Neural cell (in vitro differentiated cells): ENCODE results near the gene SUMO4. TPM values are rescaled to one million over a fixed set of nuclear protein-coding genes. Genes with fewer than 3 reads are reported as not detected.

Experiments
- H2AFZ ChIP-seq: fragments of 200-600, 300-800 bp; sonication (generic), shearing (Covaris generic); 2 replicates; pipeline ENCODE4 v1.6.0; 2014; ENCODE audit warnings: low read depth, mild to moderate bottlenecking, antibody characterized with exemption, low read length, moderate library complexity
- H3F3A ChIP-seq: fragments of 200-600 bp; shearing (Covaris generic); 2 replicates; pipeline ENCODE4 v1.6.1; 2016; ENCODE audit warnings: mild to moderate bottlenecking, moderate library complexity, mixed read lengths, antibody characterized with exemption, low read length; ENCODE audit not compliant: insufficient read depth, poor library complexity, severe bottlenecking
- H3K27ac ChIP-seq: fragments of 200-600, 300-800 bp; sonication (generic), shearing (Covaris generic); 2 replicates; pipeline ENCODE4 v1.5.1; 2014; ENCODE audit warnings: mild to moderate bottlenecking, low read length, moderate library complexity
- H3K27me3 ChIP-seq: fragments of 300-800, 200-600 bp; sonication (generic), shearing (Covaris generic); 2 replicates; pipeline ENCODE4 v1.6.0; 2014; ENCODE audit warnings: mild to moderate bottlenecking, low read depth, low read length, moderate library complexity; ENCODE audit not compliant: insufficient read depth
- H3K36me3 ChIP-seq: fragments of 300-800, 200-600 bp; sonication (generic), shearing (Covaris generic); 2 replicates; pipeline ENCODE4 v1.5.1; 2014; ENCODE audit warnings: mild to moderate bottlenecking, antibody characterized with exemption, low read length, moderate library complexity; ENCODE audit not compliant: insufficient read depth
- H3K4me2 ChIP-seq: fragments of 300-800, 200-600 bp; sonication (generic), shearing (Covaris generic); 2 replicates; pipeline ENCODE4 v1.6.0; 2014; ENCODE audit warnings: mild to moderate bottlenecking, low read length
- H3K4me3 ChIP-seq: fragments of 300-800, 200-600 bp; sonication (generic), shearing (Covaris generic); 2 replicates; pipeline ENCODE4 v1.5.1; 2014; ENCODE audit warnings: mild to moderate bottlenecking, low read length, moderate library complexity
- H3K79me2 ChIP-seq: fragments of 200-600 bp; shearing (Covaris generic); replicated peaks from 2 replicates; pipeline ENCODE4 v1.6.0; 2014; ENCODE audit warnings: mild to moderate bottlenecking, low read length, moderate library complexity; ENCODE audit not compliant: insufficient read depth
- H3K9ac ChIP-seq: fragments of 300-800, 200-600 bp; sonication (generic), shearing (Covaris generic); 2 replicates; pipeline ENCODE4 v1.6.1; 2016; ENCODE audit warnings: mild to moderate bottlenecking, low read length, mixed read lengths
- H3K9me2 ChIP-seq: fragments of 200-600 bp; shearing (Covaris generic); 2 replicates; pipeline ENCODE4 v1.6.1; 2016; ENCODE audit warnings: mild to moderate bottlenecking, low read length, mixed read lengths; ENCODE audit not compliant: insufficient read depth
- H3K9me3 ChIP-seq: fragments of 200-600, 300-800 bp; sonication (generic), shearing (Covaris generic); 2 replicates; pipeline ENCODE4 v1.6.1; 2016; ENCODE audit warnings: mild to moderate bottlenecking, mixed run types, low read length, moderate library complexity, mixed read lengths
- H4K20me1 ChIP-seq: fragments of 200-600 bp; shearing (Covaris generic); 2 replicates; pipeline ENCODE4 v1.6.1; 2016; ENCODE audit warnings: mild to moderate bottlenecking, mixed run types; ENCODE audit not compliant: insufficient read depth
- EP300 ChIP-seq: fragments of 450-650 bp; conservative IDR thresholded peaks from 2 replicates; pipeline ENCODE4 v1.6.1; 2014; ENCODE audit warnings: antibody characterized with exemption, mild to moderate bottlenecking, moderate library complexity; ENCODE audit not compliant: poor library complexity, severe bottlenecking
- EZH2 ChIP-seq: fragments of 200-600, 300-800 bp; shearing (Covaris generic), sonication (generic); IDR thresholded peaks from 2 replicates; pipeline ENCODE4 v1.6.1; 2014; ENCODE audit warnings: antibody characterized with exemption, low read length, borderline replicate concordance, mild to moderate bottlenecking; ENCODE audit not compliant: insufficient read depth, poor library complexity, severe bottlenecking
- MXI1 ChIP-seq: fragments of 450-650 bp; conservative IDR thresholded peaks from 2 replicates; pipeline ENCODE4 v1.6.1; 2014; ENCODE audit warnings: antibody characterized with exemption, mild to moderate bottlenecking; ENCODE audit not compliant: poor library complexity, severe bottlenecking
- POLR2AphosphoS5 ChIP-seq: IDR thresholded peaks from 2 replicates; pipeline ENCODE4 v1.6.1; 2012
- RAD21 ChIP-seq: fragments of 450-650 bp; conservative IDR thresholded peaks from 2 replicates; pipeline ENCODE4 v1.6.1; 2014; ENCODE audit warnings: antibody characterized with exemption, mild to moderate bottlenecking, moderate library complexity
- SMC3 ChIP-seq: fragments of 450-650 bp; conservative IDR thresholded peaks from 2 replicates; pipeline ENCODE4 v1.6.1; 2014; ENCODE audit warnings: antibody characterized with exemption, mild to moderate bottlenecking, moderate library complexity; ENCODE audit not compliant: poor library complexity
- TAF1 ChIP-seq: IDR thresholded peaks from 2 replicates; pipeline ENCODE4 v1.6.1; 2012; ENCODE audit warnings: low read depth
- polyA plus RNA-seq: library from polyadenylated mRNA; depleted of rRNA; stranded (reverse); fragments of >200 nt; gene quantifications from 2 replicates; pipeline ENCODE4 v1.2.3, GENCODE V29; 2014
- TF ChIP-seq, protein P1 (sequence below): IDR thresholded peaks from 2 replicates; pipeline ENCODE4 v1.6.1; 2012; ENCODE audit warnings: borderline replicate concordance
- TF ChIP-seq, protein P2 (sequence below): fragments of 450-650 bp; IDR thresholded peaks from 2 replicates; pipeline ENCODE4 v1.5.1; 2014; ENCODE audit warnings: antibody characterized with exemption, mild to moderate bottlenecking, moderate library complexity; ENCODE audit not compliant: poor library complexity, severe bottlenecking

Gene SUMO4
- polyA plus RNA-seq, 1 donor from 2014 or later, result not detected

DNA sequence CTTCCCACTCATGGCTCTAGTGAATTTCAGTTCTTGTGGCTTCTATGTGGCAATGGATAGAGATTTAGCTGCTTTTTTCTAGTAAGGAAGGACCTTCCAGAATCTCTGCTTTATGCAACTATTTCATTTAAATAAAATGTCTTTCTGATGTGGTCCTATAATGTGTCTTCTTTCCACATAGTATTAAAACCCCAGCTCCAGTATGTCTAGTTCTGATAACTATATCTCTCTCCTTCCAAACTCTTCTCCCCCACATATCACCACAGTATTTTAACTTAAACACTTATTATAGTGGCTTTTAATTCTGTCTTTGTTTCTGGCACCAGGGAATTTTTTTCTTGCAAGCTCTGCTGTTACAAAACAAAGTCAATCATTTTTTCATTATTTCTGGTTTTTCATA is 40.6 kb upstream of the SUMO4 start:
- H3K27ac ChIP-seq, result no peak overlapping the region
- H3K9me2 ChIP-seq, result no peaks in the 10 kb centered on the region

DNA sequence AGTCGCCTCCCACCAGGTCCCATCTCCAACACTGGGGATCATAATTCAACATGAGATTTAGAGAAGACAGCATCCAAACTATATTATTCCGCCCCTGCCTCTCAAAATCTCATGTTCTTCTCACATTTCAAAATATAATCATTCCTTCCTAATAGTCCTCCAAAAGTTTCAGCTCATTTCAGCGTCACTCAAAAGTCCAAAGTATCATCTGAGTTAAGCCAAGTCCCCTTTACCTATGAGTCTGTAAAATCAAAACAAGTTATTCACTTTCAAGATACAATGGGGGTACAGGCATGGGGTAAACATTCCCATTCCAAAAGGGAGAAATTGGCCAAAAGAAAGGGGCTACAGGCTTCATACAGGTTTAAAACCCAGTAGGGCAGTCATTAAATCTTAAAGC is 39.5 kb upstream of the SUMO4 start:
- Histone ChIP-seq H3K9ac (no peak overlapping the region), H3K9me2 (no peaks in the 10 kb centered on the region), H3K79me2 (peaks cover 68% of the 10 kb centered on the region), H2AFZ (no peak overlapping the region), H3K36me3 (no peaks in the 10 kb centered on the region), H3K27ac (no peak overlapping the region), H3K4me2 (no peak overlapping the region), H3F3A (no peaks in the 10 kb centered on the region), H4K20me1 (no peaks in the 10 kb centered on the region), H3K9me3 (no peaks in the 10 kb centered on the region), H3K4me3 (no peak overlapping the region), H3K27me3 (no peaks in the 10 kb centered on the region)
- TF ChIP-seq EZH2 (no peak), RAD21 (no peak), MXI1 (no peak), SMC3 (no peak), EP300 (no peak), POLR2AphosphoS5 (no peak), TAF1 (no peak)
- TF ChIP-seq, protein P1, sequence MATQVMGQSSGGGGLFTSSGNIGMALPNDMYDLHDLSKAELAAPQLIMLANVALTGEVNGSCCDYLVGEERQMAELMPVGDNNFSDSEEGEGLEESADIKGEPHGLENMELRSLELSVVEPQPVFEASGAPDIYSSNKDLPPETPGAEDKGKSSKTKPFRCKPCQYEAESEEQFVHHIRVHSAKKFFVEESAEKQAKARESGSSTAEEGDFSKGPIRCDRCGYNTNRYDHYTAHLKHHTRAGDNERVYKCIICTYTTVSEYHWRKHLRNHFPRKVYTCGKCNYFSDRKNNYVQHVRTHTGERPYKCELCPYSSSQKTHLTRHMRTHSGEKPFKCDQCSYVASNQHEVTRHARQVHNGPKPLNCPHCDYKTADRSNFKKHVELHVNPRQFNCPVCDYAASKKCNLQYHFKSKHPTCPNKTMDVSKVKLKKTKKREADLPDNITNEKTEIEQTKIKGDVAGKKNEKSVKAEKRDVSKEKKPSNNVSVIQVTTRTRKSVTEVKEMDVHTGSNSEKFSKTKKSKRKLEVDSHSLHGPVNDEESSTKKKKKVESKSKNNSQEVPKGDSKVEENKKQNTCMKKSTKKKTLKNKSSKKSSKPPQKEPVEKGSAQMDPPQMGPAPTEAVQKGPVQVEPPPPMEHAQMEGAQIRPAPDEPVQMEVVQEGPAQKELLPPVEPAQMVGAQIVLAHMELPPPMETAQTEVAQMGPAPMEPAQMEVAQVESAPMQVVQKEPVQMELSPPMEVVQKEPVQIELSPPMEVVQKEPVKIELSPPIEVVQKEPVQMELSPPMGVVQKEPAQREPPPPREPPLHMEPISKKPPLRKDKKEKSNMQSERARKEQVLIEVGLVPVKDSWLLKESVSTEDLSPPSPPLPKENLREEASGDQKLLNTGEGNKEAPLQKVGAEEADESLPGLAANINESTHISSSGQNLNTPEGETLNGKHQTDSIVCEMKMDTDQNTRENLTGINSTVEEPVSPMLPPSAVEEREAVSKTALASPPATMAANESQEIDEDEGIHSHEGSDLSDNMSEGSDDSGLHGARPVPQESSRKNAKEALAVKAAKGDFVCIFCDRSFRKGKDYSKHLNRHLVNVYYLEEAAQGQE, result no peak
- TF ChIP-seq, protein P2, sequence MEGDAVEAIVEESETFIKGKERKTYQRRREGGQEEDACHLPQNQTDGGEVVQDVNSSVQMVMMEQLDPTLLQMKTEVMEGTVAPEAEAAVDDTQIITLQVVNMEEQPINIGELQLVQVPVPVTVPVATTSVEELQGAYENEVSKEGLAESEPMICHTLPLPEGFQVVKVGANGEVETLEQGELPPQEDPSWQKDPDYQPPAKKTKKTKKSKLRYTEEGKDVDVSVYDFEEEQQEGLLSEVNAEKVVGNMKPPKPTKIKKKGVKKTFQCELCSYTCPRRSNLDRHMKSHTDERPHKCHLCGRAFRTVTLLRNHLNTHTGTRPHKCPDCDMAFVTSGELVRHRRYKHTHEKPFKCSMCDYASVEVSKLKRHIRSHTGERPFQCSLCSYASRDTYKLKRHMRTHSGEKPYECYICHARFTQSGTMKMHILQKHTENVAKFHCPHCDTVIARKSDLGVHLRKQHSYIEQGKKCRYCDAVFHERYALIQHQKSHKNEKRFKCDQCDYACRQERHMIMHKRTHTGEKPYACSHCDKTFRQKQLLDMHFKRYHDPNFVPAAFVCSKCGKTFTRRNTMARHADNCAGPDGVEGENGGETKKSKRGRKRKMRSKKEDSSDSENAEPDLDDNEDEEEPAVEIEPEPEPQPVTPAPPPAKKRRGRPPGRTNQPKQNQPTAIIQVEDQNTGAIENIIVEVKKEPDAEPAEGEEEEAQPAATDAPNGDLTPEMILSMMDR, result no peak

More for the DNA sequence above, 40.6 kb upstream of the SUMO4 start:
- no peak overlapping the region for H3K4me2 ChIP-seq
- H3F3A ChIP-seq, result no peaks in the 10 kb centered on the region
- no peak overlapping the region for H3K4me3 ChIP-seq
- H3K9ac ChIP-seq, result no peak overlapping the region
- H2AFZ ChIP-seq, result no peak overlapping the region
- no peaks in the 10 kb centered on the region for H3K27me3 ChIP-seq
- H3K9me3 ChIP-seq, result no peaks in the 10 kb centered on the region
- no peaks in the 10 kb centered on the region for H3K36me3 ChIP-seq
- TF ChIP-seq EP300, result no peak
- no peak for TF ChIP-seq RAD21
- TF ChIP-seq POLR2AphosphoS5, result no peak
- no peak for TF ChIP-seq SMC3
- no peak for TF ChIP-seq TAF1
- TF ChIP-seq EZH2, result no peak
- TF ChIP-seq MXI1, result no peak
- TF ChIP-seq, protein P1, result no peak
- TF ChIP-seq, protein P2, result no peak
- no peaks in the 10 kb centered on the region for H4K20me1 ChIP-seq
- H3K79me2 ChIP-seq, result peaks cover 62% of the 10 kb centered on the region
